Astrocyte of the cerebellum (primary cell): ENCODE results near the gene APH1A.
A peak's percentile ranks its signal among the peaks of the same experiment; 100 is the strongest.

Source experiments
- DNase-seq: peaks from one replicate; pipeline ENCODE4 v3.0.0-alpha.2; 2011; ENCODE audit warnings: low read depth
- H3K4me3 ChIP-seq: 2 replicates; pipeline ENCODE4 v1.5.1; 2011; ENCODE audit warnings: mild to moderate bottlenecking, low read depth, low read length, moderate library complexity
- CTCF ChIP-seq: IDR thresholded peaks from 2 replicates; pipeline ENCODE4 v1.5.1; 2012; ENCODE audit warnings: low read length, low read depth, moderate library complexity, mild to moderate bottlenecking; ENCODE audit errors: missing control alignments
- in situ Hi-C: cut with HindIII; loops from 2 replicates; pipeline ENCODE4 v1.10.0; 2017; ENCODE audit warnings: low sequenced_read_pairs

APH1A gene

GRCh38 chr1:150299716-150300115, 30.9 kb upstream of the APH1A start:
- no peak for TF ChIP-seq CTCF
- no peak overlapping the region for H3K4me3 ChIP-seq
- in situ Hi-C loops = no loop called here
- no peak for DNase-seq

DNA sequence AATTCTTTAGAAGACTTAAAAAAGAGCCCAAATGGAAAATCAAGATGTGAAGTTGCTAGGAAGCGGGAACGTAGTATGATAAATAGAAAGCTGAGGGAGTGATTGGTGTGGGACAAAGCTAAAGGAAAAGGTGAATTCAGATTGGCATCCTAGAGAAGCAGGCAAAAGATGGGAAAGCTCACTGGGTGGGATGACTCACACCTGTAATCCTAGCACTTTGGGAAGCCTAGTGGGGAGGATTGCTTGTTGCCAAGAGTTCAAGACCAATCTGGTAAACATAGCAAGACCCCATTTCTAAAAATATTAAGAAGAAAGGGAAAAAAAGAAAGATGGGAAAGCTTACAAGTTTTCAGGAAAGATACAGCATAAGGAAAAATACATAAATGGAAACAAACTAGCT, 26.7 kb upstream of the APH1A start:
- no peak overlapping the region for H3K4me3 ChIP-seq
- no peak for DNase-seq
- in situ Hi-C loops = no loop called here
- TF ChIP-seq CTCF = no peak

GRCh38 chr1:150293433-150294253, 24.8 kb upstream of the APH1A start, which contains the start of gene MRPS21:
Gene MRPS21, plus strand, starts transcription at chr1:150293861. Its CDS starts 506 bp downstream, at chr1:150294367.
- TF ChIP-seq CTCF = no peak
- in situ Hi-C loops = no loop called here

GRCh38 chr1:150288822-150289221, 20.0 kb upstream of the APH1A start:
- TF ChIP-seq CTCF = no peak
- DNase-seq = no peak
- H3K4me3 ChIP-seq = no peak overlapping the region
- in situ Hi-C loops = no loop called here

More at GRCh38 chr1:150293433-150294253, 24.8 kb upstream of the APH1A start, which contains the start of gene MRPS21:
- H3K4me3 ChIP-seq = peak within 1 kb of the TSS; percentile 83
- DNase-seq = peak; percentile 70

DNA sequence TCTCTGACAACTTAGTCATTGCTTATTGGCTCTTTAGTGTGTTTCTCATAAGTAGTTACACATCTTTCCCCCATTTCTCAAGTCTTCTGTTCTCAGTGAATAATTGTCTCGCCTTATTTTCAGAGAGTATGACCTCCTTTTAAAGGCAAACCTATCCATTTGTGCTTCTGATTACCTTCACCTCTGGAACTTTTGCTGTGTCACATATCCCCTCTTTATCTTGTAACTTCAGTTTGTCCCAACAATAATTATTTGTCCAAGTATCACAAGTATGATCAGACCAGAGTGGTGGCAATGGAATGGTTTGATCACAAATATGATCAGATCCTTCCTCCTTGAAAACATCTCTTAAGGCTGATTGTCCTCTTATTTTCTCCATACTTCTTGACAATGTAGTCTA, 19.6 kb upstream of the APH1A start:
- no peak for DNase-seq
- TF ChIP-seq CTCF = no peak
- in situ Hi-C loops = no loop called here
- H3K4me3 ChIP-seq = no peak overlapping the region

GRCh38 chr1:150283260-150283659, 14.4 kb upstream of the APH1A start:
- TF ChIP-seq CTCF = no peak
- H3K4me3 ChIP-seq = peak overlapping the region; percentile 51
- in situ Hi-C loops = no loop called here
- no peak for DNase-seq
